Mesendoderm (in vitro differentiated cells): ENCODE results near the gene RXFP1.
A peak's percentile ranks its signal among the peaks of the same experiment; 100 is the strongest.

Source experiments
- DNase-seq: peaks from one replicate; pipeline ENCODE4 v3.0.0; 2013
- H2AK5ac ChIP-seq: 2 replicates; pipeline ENCODE4 v1.6.1; 2013; ENCODE audit warnings: low read length, inconsistent platforms
- H2BK120ac ChIP-seq: 2 replicates; pipeline ENCODE4 v1.6.1; 2013; ENCODE audit warnings: low read depth, mild to moderate bottlenecking, low read length, moderate library complexity, mixed read lengths
- H2BK15ac ChIP-seq: replicated peaks from 2 replicates; pipeline ENCODE4 v1.6.1; 2013; ENCODE audit warnings: low read depth, mild to moderate bottlenecking, moderate library complexity
- H2BK5ac ChIP-seq: 2 replicates; pipeline ENCODE4 v1.6.1; 2013; ENCODE audit warnings: low read length, inconsistent platforms
- H3K18ac ChIP-seq: 2 replicates; pipeline ENCODE4 v1.6.1; 2013; ENCODE audit warnings: mild to moderate bottlenecking, low read length, mixed read lengths
- H3K23ac ChIP-seq: one replicate; pipeline ENCODE4 v1.6.1; 2013; ENCODE audit warnings: low read length
- H3K27ac ChIP-seq: 2 replicates; pipeline ENCODE4 v1.5.1; 2013; ENCODE audit warnings: low read depth, mild to moderate bottlenecking, inconsistent platforms, low read length, moderate library complexity
- H3K27me3 ChIP-seq: 2 replicates; pipeline ENCODE4 v1.6.1; 2013; ENCODE audit warnings: low read length, control low read depth, mild to moderate bottlenecking, inconsistent platforms; ENCODE audit not compliant: insufficient read depth, poor library complexity
- H3K36me3 ChIP-seq: 2 replicates; pipeline ENCODE4 v1.6.1; 2013; ENCODE audit warnings: low read length, inconsistent platforms; ENCODE audit not compliant: control insufficient read depth, insufficient read depth
- H3K4ac ChIP-seq: one replicate; pipeline ENCODE4 v1.6.1; 2013; ENCODE audit warnings: low read depth, mild to moderate bottlenecking, low read length, moderate library complexity
- H3K4me1 ChIP-seq: 2 replicates; pipeline ENCODE4 v1.6.1; 2013; ENCODE audit warnings: low read depth, low read length, inconsistent platforms; ENCODE audit not compliant: control insufficient read depth
- H3K4me2 ChIP-seq: 2 replicates; pipeline ENCODE4 v1.6.1; 2013; ENCODE audit warnings: low read length
- H3K4me3 ChIP-seq: 2 replicates; pipeline ENCODE4 v1.5.1; 2013; ENCODE audit warnings: mild to moderate bottlenecking, low read length
- H3K56ac ChIP-seq: one replicate; pipeline ENCODE4 v1.6.1; 2013; ENCODE audit warnings: low read length
- H3K79me1 ChIP-seq: 2 replicates; pipeline ENCODE4 v1.6.1; 2013; ENCODE audit warnings: low read length, inconsistent platforms
- H3K79me2 ChIP-seq: 2 replicates; pipeline ENCODE4 v1.6.1; 2013; ENCODE audit warnings: mild to moderate bottlenecking, low read length; ENCODE audit not compliant: control insufficient read depth, insufficient read depth
- H3K9ac ChIP-seq: 2 replicates; pipeline ENCODE4 v1.6.1; 2013; ENCODE audit warnings: low read length, inconsistent platforms
- H4K5ac ChIP-seq: one replicate; pipeline ENCODE4 v1.6.1; 2013; ENCODE audit warnings: low read length
- H4K8ac ChIP-seq: one replicate; pipeline ENCODE4 v1.6.1; 2013; ENCODE audit warnings: low read depth, mild to moderate bottlenecking, control low read depth, low read length, moderate library complexity
- WGBS: extraction: QIAGEN DNeasy Blood & Tissue Kit; methylation state at CpG from one replicate; pipeline ENCODE4 v1.1.7; 2013; ENCODE audit warnings: low lambda C conversion rate, missing lambda C conversion rate; ENCODE audit not compliant: insufficient coverage; ENCODE audit errors: extremely low coverage; 5-methylcytosine and 5-hydroxymethylcytosine counted together

The RXFP1 gene

GRCh38 chr4:158621729-158622128 lies 100.0 kb downstream of the RXFP1 start:
- Histone ChIP-seq H3K36me3 (no peaks in the 10 kb centered on the region), H3K27ac (no peak overlapping the region), H3K9ac (no peak overlapping the region), H3K4me1 (no peaks in the 10 kb centered on the region), H3K56ac (no peak overlapping the region), H3K23ac (no peak overlapping the region), H3K4me3 (no peak overlapping the region), H3K18ac (no peak overlapping the region), H3K4ac (no peak overlapping the region), H4K5ac (no peak overlapping the region), H4K8ac (no peak overlapping the region), H3K27me3 (no peaks in the 10 kb centered on the region), H3K79me1 (no peaks in the 10 kb centered on the region), H2BK15ac (no peak overlapping the region), H2BK5ac (no peak overlapping the region), H3K4me2 (no peak overlapping the region), H2AK5ac (no peak overlapping the region), H2BK120ac (no peak overlapping the region), H3K79me2 (no peaks in the 10 kb centered on the region)
- WGBS = no CpG with 5 or more reads among the region's 4 CpGs
- DNase-seq = no peak

- Histone ChIP-seq H3K4me2 (no peak overlapping the region), H3K27me3 (no peaks in the 10 kb centered on the region), H3K27ac (no peak overlapping the region), H3K4ac (no peak overlapping the region), H3K18ac (no peak overlapping the region), H3K23ac (no peak overlapping the region), H2BK5ac (no peak overlapping the region), H2BK15ac (no peak overlapping the region), H3K9ac (no peak overlapping the region), H3K4me3 (no peak overlapping the region), H3K79me2 (no peaks in the 10 kb centered on the region), H2BK120ac (no peak overlapping the region), H3K4me1 (no peaks in the 10 kb centered on the region), H4K5ac (no peak overlapping the region), H3K36me3 (no peaks in the 10 kb centered on the region), H2AK5ac (no peak overlapping the region), H3K79me1 (no peaks in the 10 kb centered on the region), H4K8ac (no peak overlapping the region), H3K56ac (no peak overlapping the region)
- no peak for DNase-seq
- WGBS = no CpG with 5 or more reads among the region's 3 CpGs
Observed at GRCh38 chr4:158622251-158622650, 100.6 kb downstream of the RXFP1 start.

GRCh38 chr4:158624889-158625478 lies 103.3 kb downstream of the RXFP1 start:
- DNase-seq = peak; percentile 71
- WGBS = no CpG with 5 or more reads among the region's 3 CpGs

GRCh38 chr4:158625544-158625943 lies 103.9 kb downstream of the RXFP1 start:
- Histone ChIP-seq H3K79me2 (no peaks in the 10 kb centered on the region), H3K79me1 (no peaks in the 10 kb centered on the region), H3K23ac (no peak overlapping the region), H2BK120ac (no peak overlapping the region), H3K56ac (no peak overlapping the region), H3K27me3 (no peaks in the 10 kb centered on the region), H3K4me2 (no peak overlapping the region), H3K18ac (no peak overlapping the region), H3K4me3 (no peak overlapping the region), H3K36me3 (no peaks in the 10 kb centered on the region), H3K9ac (no peak overlapping the region), H4K8ac (no peak overlapping the region), H4K5ac (no peak overlapping the region), H2AK5ac (no peak overlapping the region), H2BK15ac (no peak overlapping the region), H3K4me1 (no peaks in the 10 kb centered on the region), H3K27ac (no peak overlapping the region), H3K4ac (no peak overlapping the region), H2BK5ac (no peak overlapping the region)
- DNase-seq = no peak
- WGBS = no CpG with 5 or more reads among the region's 2 CpGs

More at GRCh38 chr4:158624889-158625478, 103.3 kb downstream of the RXFP1 start:
- no peak overlapping the region for H2BK120ac ChIP-seq
- H2AK5ac ChIP-seq = no peak overlapping the region
- no peaks in the 10 kb centered on the region for H3K79me2 ChIP-seq
- no peak overlapping the region for H3K4me3 ChIP-seq
- H2BK15ac ChIP-seq = no peak overlapping the region
- no peak overlapping the region for H4K8ac ChIP-seq
- no peak overlapping the region for H4K5ac ChIP-seq
- no peaks in the 10 kb centered on the region for H3K79me1 ChIP-seq
- no peak overlapping the region for H3K4ac ChIP-seq
- no peak overlapping the region for H3K18ac ChIP-seq
- no peak overlapping the region for H2BK5ac ChIP-seq
- H3K36me3 ChIP-seq = no peaks in the 10 kb centered on the region
- H3K23ac ChIP-seq = no peak overlapping the region
- no peak overlapping the region for H3K4me2 ChIP-seq
- no peak overlapping the region for H3K56ac ChIP-seq
- H3K4me1 ChIP-seq = no peaks in the 10 kb centered on the region
- H3K27me3 ChIP-seq = no peaks in the 10 kb centered on the region
- H3K9ac ChIP-seq = no peak overlapping the region
- no peak overlapping the region for H3K27ac ChIP-seq

GRCh38 chr4:158630893-158631292 lies 109.2 kb downstream of the RXFP1 start:
- no peaks in the 10 kb centered on the region for H3K79me1 ChIP-seq
- H3K27ac ChIP-seq = no peak overlapping the region
- no peak overlapping the region for H2BK15ac ChIP-seq
- H3K56ac ChIP-seq = no peak overlapping the region
- no peak overlapping the region for H4K8ac ChIP-seq
- no peaks in the 10 kb centered on the region for H3K4me1 ChIP-seq
- no peak overlapping the region for H3K23ac ChIP-seq
- no peak overlapping the region for H3K4me2 ChIP-seq
- H3K27me3 ChIP-seq = no peaks in the 10 kb centered on the region
- no peak overlapping the region for H3K18ac ChIP-seq
- H3K4me3 ChIP-seq = no peak overlapping the region
- no peak overlapping the region for H3K9ac ChIP-seq
- no peak overlapping the region for H3K4ac ChIP-seq
- H2BK120ac ChIP-seq = no peak overlapping the region
- no peaks in the 10 kb centered on the region for H3K36me3 ChIP-seq
- H3K79me2 ChIP-seq = no peaks in the 10 kb centered on the region
- H4K5ac ChIP-seq = no peak overlapping the region
- no peak for DNase-seq
- no peak overlapping the region for H2BK5ac ChIP-seq
- H2AK5ac ChIP-seq = no peak overlapping the region
- no CpG with 5 or more reads among the region's 1 CpG for WGBS

- no peaks in the 10 kb centered on the region for H3K79me1 ChIP-seq
- H3K18ac ChIP-seq = no peak overlapping the region
- no peak overlapping the region for H3K9ac ChIP-seq
- no peak overlapping the region for H3K27ac ChIP-seq
- no peak overlapping the region for H4K5ac ChIP-seq
- no peak overlapping the region for H3K4me3 ChIP-seq
- H2AK5ac ChIP-seq = no peak overlapping the region
- no peak overlapping the region for H3K56ac ChIP-seq
- no peak overlapping the region for H4K8ac ChIP-seq
- no peaks in the 10 kb centered on the region for H3K36me3 ChIP-seq
- H2BK15ac ChIP-seq = no peak overlapping the region
- no peak overlapping the region for H2BK120ac ChIP-seq
- no peak overlapping the region for H2BK5ac ChIP-seq
- no peaks in the 10 kb centered on the region for H3K79me2 ChIP-seq
- H3K4me1 ChIP-seq = no peaks in the 10 kb centered on the region
- WGBS = no CpG with 5 or more reads among the region's 1 CpG
- no peaks in the 10 kb centered on the region for H3K27me3 ChIP-seq
- no peak overlapping the region for H3K4ac ChIP-seq
- DNase-seq = no peak
- H3K23ac ChIP-seq = no peak overlapping the region
- no peak overlapping the region for H3K4me2 ChIP-seq
Observed at GRCh38 chr4:158636619-158637018, 114.9 kb downstream of the RXFP1 start.
